ENCODE results near the gene NEDD4L.

NEDD4L gene

DNA sequence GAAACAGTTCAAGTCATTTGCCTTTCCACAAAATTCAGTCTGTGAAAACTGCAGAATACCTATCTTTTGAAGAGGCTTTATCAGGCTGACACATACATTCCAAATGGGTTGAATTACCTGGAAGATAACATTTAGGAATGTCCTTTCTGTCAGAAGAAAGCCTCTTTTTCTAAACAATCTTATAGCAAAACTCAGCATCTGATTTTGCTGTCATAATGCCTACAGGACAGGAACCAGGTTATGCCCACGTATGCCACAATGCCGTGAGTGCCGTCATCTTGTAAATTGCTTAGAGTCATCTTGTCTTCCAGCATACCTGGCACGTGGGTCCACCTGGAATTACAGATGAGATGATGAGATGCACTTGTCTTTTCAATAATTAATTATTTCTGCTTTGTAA lies 309.6 kb downstream of the NEDD4L start:
- Mint-ChIP-seq H3K4me3 (no peak overlapping the region), H3K27me3 (no peaks in the 10 kb centered on the region), H3K27ac (no peak overlapping the region), H3K9me3 (no peaks in the 10 kb centered on the region), H3K4me1 (ENCODE audit: low read depth) (no peaks in the 10 kb centered on the region), H3K36me3 (ENCODE audit: low read depth) (peaks cover 2% of the 10 kb centered on the region)
- no peak for DNase-seq

DNA sequence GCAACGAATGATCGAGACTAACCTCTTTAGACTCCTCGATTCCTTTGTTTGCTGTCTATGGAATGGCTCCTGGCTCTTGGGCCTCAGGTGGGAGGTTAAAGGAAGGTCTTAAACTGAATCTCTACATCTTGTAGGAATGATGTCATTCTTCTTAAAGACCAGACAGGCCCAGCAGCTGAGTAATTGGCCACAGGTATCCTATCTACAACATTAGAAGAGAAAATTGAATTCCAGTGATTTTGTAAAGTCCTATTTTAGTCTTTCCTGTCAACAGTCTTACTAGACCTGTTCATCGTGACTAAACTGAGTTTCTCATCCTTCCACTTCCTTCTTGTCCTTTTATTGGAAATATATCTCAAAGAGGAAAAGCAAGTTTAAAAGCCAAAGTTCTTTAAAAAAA lies 310.0 kb downstream of the NEDD4L start:
- DNase-seq: no peak
- Mint-ChIP-seq H3K9me3 (no peaks in the 10 kb centered on the region), H3K27ac (no peak overlapping the region), H3K4me1 (ENCODE audit: low read depth) (no peaks in the 10 kb centered on the region), H3K4me3 (no peak overlapping the region), H3K36me3 (ENCODE audit: low read depth) (peaks cover 2% of the 10 kb centered on the region), H3K27me3 (no peaks in the 10 kb centered on the region)

DNA sequence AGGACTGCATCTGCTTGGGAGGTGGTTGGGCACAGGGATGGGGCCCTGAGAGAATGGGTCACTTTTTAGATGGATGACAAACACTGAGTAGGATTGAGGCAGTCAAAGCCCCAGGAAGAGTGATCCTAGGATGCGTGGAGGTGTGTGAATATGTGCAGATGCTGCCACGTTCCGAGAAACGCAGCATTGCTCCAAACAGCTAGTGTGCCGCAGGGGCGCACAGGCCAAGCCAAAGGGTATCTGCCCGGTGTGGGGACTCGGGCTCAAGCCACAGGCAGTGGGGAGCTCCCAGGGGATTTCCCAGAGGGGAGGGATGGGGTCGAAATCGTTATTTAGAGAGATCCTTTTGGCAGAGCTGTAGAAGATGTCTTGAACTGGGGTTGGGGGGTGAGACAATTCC lies 310.8 kb downstream of the NEDD4L start:
- H3K27me3 Mint-ChIP-seq: no peaks in the 10 kb centered on the region
- no peak overlapping the region for H3K27ac Mint-ChIP-seq
- no peaks in the 10 kb centered on the region for H3K9me3 Mint-ChIP-seq
- no peak for DNase-seq
- no peak overlapping the region for H3K4me3 Mint-ChIP-seq
- peaks cover 2% of the 10 kb centered on the region for H3K36me3 Mint-ChIP-seq (ENCODE audit: low read depth)
- no peaks in the 10 kb centered on the region for H3K4me1 Mint-ChIP-seq (ENCODE audit: low read depth)

GRCh38 chr18:58355243-58355642 lies 311.2 kb downstream of the NEDD4L start:
- Mint-ChIP-seq H3K9me3 (no peaks in the 10 kb centered on the region), H3K27me3 (no peaks in the 10 kb centered on the region), H3K4me1 (ENCODE audit: low read depth) (no peaks in the 10 kb centered on the region), H3K36me3 (ENCODE audit: low read depth) (peaks cover 2% of the 10 kb centered on the region), H3K27ac (no peak overlapping the region), H3K4me3 (no peak overlapping the region)
- DNase-seq: no peak

DNA sequence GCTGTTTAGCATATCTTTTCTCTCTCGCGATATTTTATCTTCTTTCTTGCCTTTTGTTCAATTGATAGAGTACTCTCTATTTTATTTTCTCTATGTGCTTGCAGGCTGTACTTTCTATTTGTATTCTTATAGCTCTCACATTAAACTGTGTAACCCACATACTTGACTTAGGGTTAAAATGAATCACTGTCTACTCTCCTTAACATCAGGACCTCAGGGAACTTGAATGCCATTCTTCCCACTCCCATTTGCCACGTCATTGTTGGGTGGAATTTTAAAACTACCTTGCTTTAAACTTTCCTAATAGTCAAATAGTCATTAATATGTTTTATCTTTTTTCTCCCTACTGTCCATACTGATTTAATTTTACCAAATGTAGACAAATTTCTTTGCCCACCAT lies 315.2 kb downstream of the NEDD4L start:
- DNase-seq: no peak
- Mint-ChIP-seq H3K4me1 (ENCODE audit: low read depth) (peaks cover 9% of the 10 kb centered on the region), H3K27me3 (no peaks in the 10 kb centered on the region), H3K36me3 (ENCODE audit: low read depth) (no peaks in the 10 kb centered on the region), H3K9me3 (no peaks in the 10 kb centered on the region), H3K27ac (no peak overlapping the region), H3K4me3 (no peak overlapping the region)

GRCh38 chr18:58359620-58360019 lies 315.6 kb downstream of the NEDD4L start:
- no peaks in the 10 kb centered on the region for H3K36me3 Mint-ChIP-seq (ENCODE audit: low read depth)
- no peak for DNase-seq
- no peak overlapping the region for H3K27ac Mint-ChIP-seq
- no peaks in the 10 kb centered on the region for H3K9me3 Mint-ChIP-seq
- H3K27me3 Mint-ChIP-seq: no peaks in the 10 kb centered on the region
- no peak overlapping the region for H3K4me3 Mint-ChIP-seq
- peaks cover 10% of the 10 kb centered on the region for H3K4me1 Mint-ChIP-seq (ENCODE audit: low read depth)

DNA sequence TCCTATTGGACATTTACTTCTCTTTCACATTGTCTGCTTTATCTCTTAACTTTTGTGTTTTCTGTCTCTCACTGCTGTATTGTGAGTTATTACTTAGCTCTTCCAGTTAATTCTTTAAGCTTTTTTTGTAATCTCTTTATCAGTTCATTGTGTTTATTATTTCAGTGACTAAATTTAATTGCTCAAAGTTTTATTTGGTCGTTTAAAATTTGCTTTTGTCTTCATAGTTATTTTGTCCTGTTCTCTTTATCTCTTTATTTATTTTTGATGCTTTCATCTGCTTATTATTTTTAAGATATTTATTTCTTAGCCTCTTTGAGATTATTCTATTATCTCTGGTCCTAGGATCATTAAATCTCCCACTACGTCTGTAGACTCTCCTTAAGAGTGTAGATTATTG lies 316.3 kb downstream of the NEDD4L start:
- Mint-ChIP-seq H3K4me3 (no peak overlapping the region), H3K4me1 (ENCODE audit: low read depth) (peaks cover 16% of the 10 kb centered on the region), H3K9me3 (no peaks in the 10 kb centered on the region), H3K36me3 (ENCODE audit: low read depth) (no peaks in the 10 kb centered on the region), H3K27me3 (no peaks in the 10 kb centered on the region), H3K27ac (no peak overlapping the region)
- DNase-seq: no peak

DNA sequence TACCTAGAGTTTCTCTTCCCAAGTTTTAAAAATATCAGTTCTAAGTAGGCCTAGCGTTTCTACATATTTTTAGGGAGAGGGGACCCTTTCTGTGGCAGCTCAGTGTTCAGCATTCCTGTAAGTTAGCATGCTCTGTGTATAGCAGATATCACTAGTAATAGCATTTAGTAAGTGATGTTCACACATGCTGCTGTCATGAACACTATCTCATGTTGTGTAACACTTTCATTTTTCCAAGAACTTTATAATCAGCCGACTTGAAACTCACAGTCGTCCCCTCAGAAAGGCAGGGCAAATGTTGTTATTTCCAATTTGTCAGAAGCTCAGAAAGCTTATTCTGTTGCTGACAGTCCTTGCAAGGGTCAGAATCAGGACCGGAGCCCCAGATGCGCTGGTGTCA lies 317.2 kb downstream of the NEDD4L start:
- DNase-seq: no peak
- Mint-ChIP-seq H3K9me3 (no peaks in the 10 kb centered on the region), H3K4me1 (ENCODE audit: low read depth) (peaks cover 16% of the 10 kb centered on the region), H3K4me3 (no peak overlapping the region), H3K36me3 (ENCODE audit: low read depth) (no peaks in the 10 kb centered on the region), H3K27ac (no peak overlapping the region), H3K27me3 (no peaks in the 10 kb centered on the region)

- H3K27me3 Mint-ChIP-seq: no peaks in the 10 kb centered on the region
- H3K9me3 Mint-ChIP-seq: no peaks in the 10 kb centered on the region
- H3K36me3 Mint-ChIP-seq (ENCODE audit: low read depth): no peaks in the 10 kb centered on the region
- H3K4me3 Mint-ChIP-seq: no peak overlapping the region
- H3K4me1 Mint-ChIP-seq (ENCODE audit: low read depth): peaks cover 16% of the 10 kb centered on the region
- H3K27ac Mint-ChIP-seq: no peak overlapping the region
- no peak for DNase-seq
Observed at GRCh38 chr18:58362027-58362575, 318.1 kb downstream of the NEDD4L start.

- Mint-ChIP-seq H3K4me1 (ENCODE audit: low read depth) (peaks cover 16% of the 10 kb centered on the region), H3K27ac (no peak overlapping the region)
Observed at GRCh38 chr18:58362829-58363271, 318.8 kb downstream of the NEDD4L start.

GRCh38 chr18:58363767-58364540 lies 319.9 kb downstream of the NEDD4L start:
- Mint-ChIP-seq H3K9me3 (no peaks in the 10 kb centered on the region), H3K4me3 (no peak overlapping the region), H3K27ac (no peak overlapping the region), H3K36me3 (ENCODE audit: low read depth) (no peaks in the 10 kb centered on the region), H3K27me3 (no peaks in the 10 kb centered on the region), H3K4me1 (ENCODE audit: low read depth) (peaks cover 16% of the 10 kb centered on the region)
- no peak for DNase-seq

More at GRCh38 chr18:58362829-58363271, 318.8 kb downstream of the NEDD4L start:
- H3K9me3 Mint-ChIP-seq: no peaks in the 10 kb centered on the region
- H3K36me3 Mint-ChIP-seq (ENCODE audit: low read depth): no peaks in the 10 kb centered on the region
- H3K4me3 Mint-ChIP-seq: no peak overlapping the region
- no peaks in the 10 kb centered on the region for H3K27me3 Mint-ChIP-seq
- no peak for DNase-seq

GRCh38 chr18:58364876-58365528 lies 321.0 kb downstream of the NEDD4L start:
- Mint-ChIP-seq H3K9me3 (no peaks in the 10 kb centered on the region), H3K4me1 (ENCODE audit: low read depth) (peaks cover 16% of the 10 kb centered on the region), H3K27ac (no peak overlapping the region), H3K27me3 (no peaks in the 10 kb centered on the region), H3K36me3 (ENCODE audit: low read depth) (no peaks in the 10 kb centered on the region), H3K4me3 (no peak overlapping the region)
- no peak for DNase-seq

DNA sequence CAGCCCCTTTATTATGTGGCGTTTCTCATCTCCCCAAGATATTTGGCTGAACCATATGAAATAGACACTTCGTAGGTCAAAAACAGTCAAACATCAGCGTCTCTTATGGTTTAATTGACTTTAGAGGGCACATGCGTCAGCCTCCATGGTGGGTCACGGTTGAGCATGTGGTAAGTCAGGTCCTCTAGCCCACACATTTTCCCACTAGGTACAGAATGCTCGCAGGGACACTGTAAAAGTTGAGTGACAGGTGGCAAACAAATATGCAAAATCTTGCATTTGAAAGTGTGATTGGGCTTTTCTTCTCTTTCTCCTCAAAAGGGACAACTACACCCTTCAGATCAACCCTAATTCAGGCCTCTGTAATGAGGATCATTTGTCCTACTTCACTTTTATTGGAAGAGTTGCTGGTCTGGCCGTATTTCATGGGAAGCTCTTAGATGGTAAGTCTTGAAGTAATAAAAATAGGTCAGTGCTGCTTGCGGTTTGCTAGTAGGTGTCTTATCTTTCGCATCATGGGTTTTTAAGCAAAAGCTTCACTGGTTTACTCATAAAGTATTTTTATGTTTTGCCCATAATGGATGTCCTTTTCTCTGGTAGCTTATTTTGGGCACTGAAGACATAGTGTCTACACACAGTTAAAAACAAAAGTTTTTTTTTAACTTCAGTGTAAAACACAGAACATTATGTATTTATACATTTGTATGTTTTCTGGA lies 323.6 kb downstream of the NEDD4L start:
- Mint-ChIP-seq H3K36me3 (ENCODE audit: low read depth) (no peaks in the 10 kb centered on the region), H3K27ac (no peak overlapping the region), H3K4me1 (ENCODE audit: low read depth) (peaks cover 14% of the 10 kb centered on the region), H3K9me3 (no peaks in the 10 kb centered on the region), H3K4me3 (no peak overlapping the region), H3K27me3 (no peaks in the 10 kb centered on the region)
- DNase-seq: no peak

DNA sequence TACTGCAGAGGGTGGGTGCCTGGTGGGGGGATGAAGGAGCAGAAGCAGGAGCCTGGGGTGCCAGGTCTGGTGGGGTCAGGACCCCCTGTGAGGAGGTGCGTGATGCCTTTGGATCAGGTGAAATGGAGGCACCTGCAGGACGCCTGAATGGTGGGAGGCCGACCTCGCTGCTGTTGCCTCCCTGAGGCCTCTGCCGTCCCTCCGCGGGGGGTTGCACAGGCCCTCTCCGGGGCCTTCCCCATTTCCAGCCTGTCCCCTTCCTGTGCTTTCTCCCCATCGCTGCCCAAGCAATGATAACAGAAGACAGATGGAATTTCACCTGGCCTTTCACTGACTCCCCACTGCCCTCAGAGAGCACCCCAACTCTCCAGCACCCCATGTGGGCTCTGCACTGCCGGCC lies 325.6 kb downstream of the NEDD4L start:
- Mint-ChIP-seq H3K27ac (no peak overlapping the region), H3K4me1 (ENCODE audit: low read depth) (peaks cover 6% of the 10 kb centered on the region), H3K27me3 (no peaks in the 10 kb centered on the region), H3K9me3 (no peaks in the 10 kb centered on the region), H3K36me3 (ENCODE audit: low read depth) (no peaks in the 10 kb centered on the region), H3K4me3 (no peak overlapping the region)
- DNase-seq: no peak
